Spleen (tissue), 7 donors: ENCODE data around the gene CRTC3.

Experiments used
- POLR2A ChIP-seq, 3 donors: fragments of 450-650 bp; IDR thresholded peaks; one replicate each; pipeline ENCODE4 v1.5.1; 2017; ENCODE audit warnings: antibody characterized with exemption in 3 of 3, mild to moderate bottlenecking in 1 of 3
- TF ChIP-seq, protein P1 (sequence below), 11 experiments: fragments of 200-600 bp in 7 of 11; fragments of 450-650 bp in 4 of 11; sonication (generic) in 4 of 11; IDR thresholded peaks in 8 of 11; conservative IDR thresholded peaks in 3 of 11; 1 replicate in 7 of 11; 2 replicates in 4 of 11; pipeline versions ENCODE4 v1.4.0 to v1.8.0; 2016 to 2021; ENCODE audit warnings: antibody characterized with exemption in 11 of 11, inconsistent platforms in 4 of 11, mild to moderate bottlenecking in 1 of 11
- donor health status: DM: no; HTN: no; CAD: no; lungs with moderate emphysema.
- donor health status: DM: no; HTN: no; CAD: no.
- donor health status: DM: no; HTN: no; CAD: no.

DNA sequence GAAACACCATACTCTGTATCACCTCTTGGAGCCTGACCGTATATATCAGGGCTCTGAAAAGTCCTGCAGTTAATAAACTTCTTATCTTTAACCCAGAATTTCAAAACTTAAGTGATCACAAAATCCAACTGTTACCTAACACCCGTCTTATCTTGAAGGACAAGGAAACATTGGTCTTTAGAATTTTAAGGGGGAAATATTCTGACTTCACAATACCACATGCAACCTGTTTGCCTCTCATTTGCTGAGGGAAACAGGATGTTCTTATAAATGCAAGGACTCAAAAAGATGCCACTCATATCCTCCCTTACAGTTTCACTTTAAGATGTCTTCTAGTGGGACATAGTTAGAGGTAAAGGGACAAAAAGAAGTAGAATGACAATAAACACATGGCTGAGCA, 67.9 kb downstream of the CRTC3 start:
- TF ChIP-seq POLR2A (IDR thresholded peaks at IDR 0.05): no peak
- TF ChIP-seq, protein P1, sequence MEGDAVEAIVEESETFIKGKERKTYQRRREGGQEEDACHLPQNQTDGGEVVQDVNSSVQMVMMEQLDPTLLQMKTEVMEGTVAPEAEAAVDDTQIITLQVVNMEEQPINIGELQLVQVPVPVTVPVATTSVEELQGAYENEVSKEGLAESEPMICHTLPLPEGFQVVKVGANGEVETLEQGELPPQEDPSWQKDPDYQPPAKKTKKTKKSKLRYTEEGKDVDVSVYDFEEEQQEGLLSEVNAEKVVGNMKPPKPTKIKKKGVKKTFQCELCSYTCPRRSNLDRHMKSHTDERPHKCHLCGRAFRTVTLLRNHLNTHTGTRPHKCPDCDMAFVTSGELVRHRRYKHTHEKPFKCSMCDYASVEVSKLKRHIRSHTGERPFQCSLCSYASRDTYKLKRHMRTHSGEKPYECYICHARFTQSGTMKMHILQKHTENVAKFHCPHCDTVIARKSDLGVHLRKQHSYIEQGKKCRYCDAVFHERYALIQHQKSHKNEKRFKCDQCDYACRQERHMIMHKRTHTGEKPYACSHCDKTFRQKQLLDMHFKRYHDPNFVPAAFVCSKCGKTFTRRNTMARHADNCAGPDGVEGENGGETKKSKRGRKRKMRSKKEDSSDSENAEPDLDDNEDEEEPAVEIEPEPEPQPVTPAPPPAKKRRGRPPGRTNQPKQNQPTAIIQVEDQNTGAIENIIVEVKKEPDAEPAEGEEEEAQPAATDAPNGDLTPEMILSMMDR (IDR thresholded peaks at IDR 0.05 in 8 of 11, conservative IDR thresholded peaks at IDR 0.05 in 3 of 11): no peak
